Activated T-helper 17 cell treated with anti-CD3 and anti-CD28 coated beads, Interleukin-2, amount 50 U/mL, for 72 hours (primary cell): ENCODE data around the gene LSM3. TPM values are rescaled to one million over a fixed set of nuclear protein-coding genes. Genes with fewer than 3 reads are reported as not detected.

Experiments
- ATAC-seq: fragments of 150-1000 bp; cut with Tn5 transposase; replicated peaks from 2 replicates; pipeline ENCODE4 v1.10.0; 2021; ENCODE audit warnings: mild to moderate bottlenecking, moderate library complexity
- H3K27ac Mint-ChIP-seq: one replicate; pipeline ENCODE4 v1.8.0; 2022; ENCODE audit warnings: mixed read lengths
- H3K27me3 Mint-ChIP-seq: one replicate; pipeline ENCODE4 v1.8.0; 2022; ENCODE audit warnings: mixed read lengths
- H3K36me3 Mint-ChIP-seq: one replicate; pipeline ENCODE4 v1.8.0; 2022; ENCODE audit warnings: low read depth, mild to moderate bottlenecking, mixed read lengths
- H3K4me1 Mint-ChIP-seq: one replicate; pipeline ENCODE4 v1.8.0; 2022; ENCODE audit warnings: mixed read lengths
- H3K4me3 Mint-ChIP-seq: one replicate; pipeline ENCODE4 v1.8.0; 2022; ENCODE audit warnings: mild to moderate bottlenecking, mixed read lengths
- H3K9me3 Mint-ChIP-seq: one replicate; pipeline ENCODE4 v1.8.0; 2022; ENCODE audit warnings: mixed read lengths
- total RNA-seq, 2 donors: library from RNA; stranded (reverse); gene quantifications; one replicate each; pipeline ENCODE4 v1.2.3, GENCODE V29; 2022

Gene LSM3
- total RNA-seq, 2 donors from 2014 or later: 15.6 to 20.6 TPM

DNA sequence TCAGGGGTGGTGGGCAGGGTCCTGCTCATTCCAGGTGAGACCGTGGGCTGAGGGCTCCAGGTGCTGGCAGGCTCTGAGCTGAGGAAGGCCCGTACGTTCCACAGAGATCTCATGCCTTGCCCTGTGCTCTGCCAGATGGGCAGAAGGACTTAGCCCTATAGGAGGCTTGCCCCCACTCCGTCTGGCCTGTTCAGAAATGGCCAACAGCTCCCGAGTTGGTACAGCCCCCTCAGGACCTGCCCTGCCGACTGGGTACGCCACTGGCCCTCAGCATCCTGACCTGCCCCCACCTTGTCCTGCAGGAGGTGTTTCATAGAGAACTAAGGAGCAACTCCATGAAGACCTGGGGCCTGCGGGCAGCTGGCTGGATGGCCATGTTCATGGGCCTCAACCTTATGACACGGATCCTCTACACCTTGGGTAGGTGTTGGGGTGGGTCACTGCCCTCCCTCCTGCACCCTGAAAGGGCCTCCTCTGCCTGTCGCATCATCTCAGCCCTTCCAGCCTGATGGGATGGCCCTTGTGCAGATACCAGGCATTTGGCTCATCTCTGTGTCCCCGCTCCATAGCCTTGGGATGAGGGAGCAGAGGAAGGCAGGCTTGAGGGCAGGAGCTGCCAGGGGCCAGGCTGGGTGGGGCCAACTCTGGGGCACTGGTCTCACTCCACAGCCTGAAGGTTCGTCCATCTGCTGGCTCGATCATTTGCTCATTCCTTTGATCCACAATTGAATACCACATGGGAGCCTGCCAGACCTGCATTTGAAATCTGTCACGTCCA lies 39.5 kb upstream of the LSM3 start:
- Mint-ChIP-seq H3K36me3 (peaks cover 65% of the 10 kb centered on the region), H3K27me3 (no peaks in the 10 kb centered on the region), H3K9me3 (no peaks in the 10 kb centered on the region), H3K27ac (peak overlapping the region; percentile 58), H3K4me1 (peaks cover 26% of the 10 kb centered on the region), H3K4me3 (no peak overlapping the region)
- ATAC-seq: no peak

DNA sequence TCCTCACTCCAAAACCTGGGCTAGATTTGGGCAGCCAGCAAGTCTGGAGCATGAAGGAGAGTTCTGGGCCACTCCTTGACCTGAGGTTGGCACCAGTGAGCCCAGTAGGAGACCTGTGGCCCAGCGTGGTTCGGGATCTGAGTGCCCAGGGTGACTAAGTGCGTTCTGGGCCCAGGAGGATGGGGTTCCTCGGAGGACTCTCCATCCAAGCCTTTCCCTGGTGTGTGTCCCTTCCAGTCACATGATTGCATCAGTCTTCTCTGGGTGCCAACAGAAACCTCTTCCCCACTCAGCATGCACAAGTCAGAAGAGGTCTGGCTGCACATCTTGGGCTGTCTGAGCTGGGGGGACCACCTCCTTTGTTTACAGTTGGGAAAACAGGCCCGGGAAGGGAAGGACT lies 38.8 kb upstream of the LSM3 start:
- Mint-ChIP-seq H3K9me3 (no peaks in the 10 kb centered on the region), H3K36me3 (peaks cover 65% of the 10 kb centered on the region), H3K27ac (no peak overlapping the region), H3K4me3 (no peak overlapping the region), H3K4me1 (peaks cover 33% of the 10 kb centered on the region), H3K27me3 (no peaks in the 10 kb centered on the region)
- no peak for ATAC-seq

- Mint-ChIP-seq H3K4me1 (peaks cover 40% of the 10 kb centered on the region), H3K36me3 (peaks cover 63% of the 10 kb centered on the region), H3K27ac (no peak overlapping the region), H3K27me3 (no peaks in the 10 kb centered on the region), H3K4me3 (no peak overlapping the region), H3K9me3 (no peaks in the 10 kb centered on the region)
- no peak for ATAC-seq
These were observed 37.9 kb upstream of the LSM3 start for GRCh38 chr3:14140668-14141067.

- Mint-ChIP-seq H3K9me3 (no peaks in the 10 kb centered on the region), H3K27me3 (no peaks in the 10 kb centered on the region), H3K36me3 (peaks cover 61% of the 10 kb centered on the region), H3K27ac (peak overlapping the region; percentile 96), H3K4me3 (no peak overlapping the region), H3K4me1 (peaks cover 42% of the 10 kb centered on the region)
- no peak for ATAC-seq
These were observed 37.5 kb upstream of the LSM3 start for GRCh38 chr3:14141144-14141543.

DNA sequence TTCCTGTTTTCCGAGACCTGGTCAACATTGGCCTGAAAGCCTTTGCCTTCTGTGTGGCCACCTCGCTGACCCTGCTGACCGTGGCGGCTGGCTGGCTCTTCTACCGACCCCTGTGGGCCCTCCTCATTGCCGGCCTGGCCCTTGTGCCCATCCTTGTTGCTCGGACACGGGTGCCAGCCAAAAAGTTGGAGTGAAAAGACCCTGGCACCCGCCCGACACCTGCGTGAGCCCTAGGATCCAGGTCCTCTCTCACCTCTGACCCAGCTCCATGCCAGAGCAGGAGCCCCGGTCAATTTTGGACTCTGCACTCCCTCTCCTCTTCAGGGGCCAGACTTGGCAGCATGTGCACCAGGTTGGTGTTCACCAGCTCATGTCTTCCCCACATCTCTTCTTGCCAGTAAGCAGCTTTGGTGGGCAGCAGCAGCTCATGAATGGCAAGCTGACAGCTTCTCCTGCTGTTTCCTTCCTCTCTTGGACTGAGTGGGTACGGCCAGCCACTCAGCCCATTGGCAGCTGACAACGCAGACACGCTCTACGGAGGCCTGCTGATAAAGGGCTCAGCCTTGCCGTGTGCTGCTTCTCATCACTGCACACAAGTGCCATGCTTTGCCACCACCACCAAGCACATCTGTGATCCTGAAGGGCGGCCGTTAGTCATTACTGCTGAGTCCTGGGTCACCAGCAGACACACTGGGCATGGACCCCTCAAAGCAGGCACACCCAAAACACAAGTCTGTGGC lies 36.8 kb upstream of the LSM3 start:
- ATAC-seq: no peak
- Mint-ChIP-seq H3K4me3 (peak overlapping the region; percentile 40), H3K9me3 (no peaks in the 10 kb centered on the region), H3K36me3 (peaks cover 62% of the 10 kb centered on the region), H3K4me1 (peaks cover 44% of the 10 kb centered on the region), H3K27me3 (no peaks in the 10 kb centered on the region), H3K27ac (peak overlapping the region; percentile 96)

GRCh38 chr3:14142567-14143270 lies 35.9 kb upstream of the LSM3 start:
- H3K27me3 Mint-ChIP-seq: no peaks in the 10 kb centered on the region
- H3K27ac Mint-ChIP-seq: peak overlapping the region; percentile 96
- peak overlapping the region; percentile 40 for H3K4me3 Mint-ChIP-seq
- H3K36me3 Mint-ChIP-seq: peaks cover 70% of the 10 kb centered on the region
- peaks cover 44% of the 10 kb centered on the region for H3K4me1 Mint-ChIP-seq
- H3K9me3 Mint-ChIP-seq: no peaks in the 10 kb centered on the region
- ATAC-seq: peak; percentile 54

- peaks cover 69% of the 10 kb centered on the region for H3K36me3 Mint-ChIP-seq
- peaks cover 40% of the 10 kb centered on the region for H3K4me1 Mint-ChIP-seq
- H3K9me3 Mint-ChIP-seq: no peaks in the 10 kb centered on the region
- H3K27ac Mint-ChIP-seq: peak overlapping the region; percentile 96
- H3K27me3 Mint-ChIP-seq: no peaks in the 10 kb centered on the region
- ATAC-seq: peak; percentile 39
- H3K4me3 Mint-ChIP-seq: peak overlapping the region; percentile 52
These were observed 35.1 kb upstream of the LSM3 start for GRCh38 chr3:14143271-14144225.

- Mint-ChIP-seq H3K9me3 (no peaks in the 10 kb centered on the region), H3K4me3 (peak overlapping the region; percentile 52), H3K36me3 (peaks cover 65% of the 10 kb centered on the region), H3K4me1 (peaks cover 40% of the 10 kb centered on the region), H3K27me3 (no peaks in the 10 kb centered on the region), H3K27ac (peak overlapping the region; percentile 96)
- ATAC-seq: peak; percentile 87
These were observed 34.1 kb upstream of the LSM3 start for GRCh38 chr3:14144423-14145075.

GRCh38 chr3:14145236-14145635 lies 33.4 kb upstream of the LSM3 start:
- peak overlapping the region; percentile 96 for H3K27ac Mint-ChIP-seq
- ATAC-seq: no peak
- H3K4me3 Mint-ChIP-seq: peak overlapping the region; percentile 52
- peaks cover 40% of the 10 kb centered on the region for H3K4me1 Mint-ChIP-seq
- H3K27me3 Mint-ChIP-seq: no peaks in the 10 kb centered on the region
- H3K9me3 Mint-ChIP-seq: no peaks in the 10 kb centered on the region
- peaks cover 62% of the 10 kb centered on the region for H3K36me3 Mint-ChIP-seq

DNA sequence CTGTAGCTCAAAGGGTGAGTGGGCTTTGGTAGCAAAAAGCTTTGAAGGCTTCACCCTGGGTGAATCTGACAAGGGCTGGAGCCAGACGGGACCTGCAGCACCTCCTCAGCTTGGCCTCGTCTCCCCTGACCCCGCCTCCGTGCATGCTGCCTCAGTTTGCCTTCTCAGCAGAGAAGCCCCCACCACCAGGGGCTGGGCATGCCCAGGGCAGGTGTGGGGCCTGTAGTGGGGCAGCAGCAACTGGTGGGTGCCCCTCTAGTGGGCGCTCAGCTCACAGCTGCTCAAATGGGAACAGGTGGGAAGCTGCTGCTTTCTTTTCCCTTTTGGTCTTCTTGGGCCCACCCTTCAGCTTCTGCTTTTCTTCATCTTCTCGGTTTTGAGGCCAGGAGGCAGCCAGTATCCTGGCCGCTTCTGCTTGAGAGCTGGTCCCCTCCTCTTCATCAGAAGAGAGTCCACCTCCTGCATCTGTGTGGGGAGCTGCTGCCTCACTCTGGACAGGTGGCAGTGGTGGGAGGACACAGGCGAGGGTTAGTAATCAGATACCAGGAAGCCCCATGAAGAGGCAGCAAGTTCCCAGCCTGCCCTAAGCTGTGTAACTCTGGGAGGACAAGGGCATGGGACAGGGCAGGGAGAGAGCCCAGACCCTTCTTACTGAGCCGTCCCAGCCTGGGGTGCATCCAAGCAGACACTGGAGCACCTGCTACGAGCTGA lies 32.8 kb upstream of the LSM3 start:
- peaks cover 40% of the 10 kb centered on the region for H3K4me1 Mint-ChIP-seq
- ATAC-seq: no peak
- no peaks in the 10 kb centered on the region for H3K27me3 Mint-ChIP-seq
- H3K4me3 Mint-ChIP-seq: no peak overlapping the region
- peaks cover 62% of the 10 kb centered on the region for H3K36me3 Mint-ChIP-seq
- no peaks in the 10 kb centered on the region for H3K9me3 Mint-ChIP-seq
- peak overlapping the region; percentile 96 for H3K27ac Mint-ChIP-seq

- H3K27ac Mint-ChIP-seq: peak overlapping the region; percentile 96
- no peak overlapping the region for H3K4me3 Mint-ChIP-seq
- no peaks in the 10 kb centered on the region for H3K27me3 Mint-ChIP-seq
- H3K36me3 Mint-ChIP-seq: peaks cover 57% of the 10 kb centered on the region
- no peak for ATAC-seq
- no peaks in the 10 kb centered on the region for H3K9me3 Mint-ChIP-seq
- peaks cover 36% of the 10 kb centered on the region for H3K4me1 Mint-ChIP-seq
These were observed 32.1 kb upstream of the LSM3 start for GRCh38 chr3:14146381-14147065.

- no peak for ATAC-seq
- H3K27ac Mint-ChIP-seq: peak overlapping the region; percentile 96
- no peaks in the 10 kb centered on the region for H3K27me3 Mint-ChIP-seq
These were observed 31.6 kb upstream of the LSM3 start for GRCh38 chr3:14147066-14147435.

More at GRCh38 chr3:14147066-14147435, 31.6 kb upstream of the LSM3 start:
- H3K4me3 Mint-ChIP-seq: no peak overlapping the region
- H3K4me1 Mint-ChIP-seq: peaks cover 31% of the 10 kb centered on the region
- peaks cover 52% of the 10 kb centered on the region for H3K36me3 Mint-ChIP-seq
- H3K9me3 Mint-ChIP-seq: no peaks in the 10 kb centered on the region
